H1 (cell line): ENCODE measurements around the gene METTL21A. TPM values are rescaled to one million over a fixed set of nuclear protein-coding genes. Genes with fewer than 3 reads are reported as not detected.

Experiments used
- CBX5 ChIP-seq: fragments of 300-800, 300-1000 bp; sonication (generic); IDR thresholded peaks from 2 replicates; pipeline ENCODE4 v1.7.1; 2016; ENCODE audit warnings: antibody characterized with exemption, low read length, low read depth
- CTCF ChIP-seq, 3 experiments: IDR thresholded peaks; 1 replicate in 2 of 3; 2 replicates in 1 of 3; pipeline versions ENCODE4 v1.5.1 to v1.6.1; 2011; ENCODE audit warnings: low read length in 3 of 3, mild to moderate bottlenecking in 3 of 3, inconsistent platforms in 2 of 3, low read depth in 1 of 3, moderate library complexity in 1 of 3; ENCODE audit not compliant: insufficient read depth in 1 of 3; ENCODE audit errors: control extremely low read depth in 1 of 3
- E2F6 ChIP-seq: IDR thresholded peaks from 2 replicates; pipeline ENCODE4 v1.6.1; 2012; ENCODE audit warnings: inconsistent platforms
- EZH2 ChIP-seq: fragments of 200-600 bp; sonication (generic); IDR thresholded peaks from 2 replicates; pipeline ENCODE4 v1.7.1; 2012; ENCODE audit warnings: low read depth, mild to moderate bottlenecking, moderate library complexity, low read length, inconsistent platforms; ENCODE audit not compliant: severe bottlenecking
- GTF2F1 ChIP-seq: IDR thresholded peaks from 2 replicates; pipeline ENCODE4 v1.6.1; 2012; ENCODE audit warnings: low read depth, low read length, improper control_type of control experiment, borderline replicate concordance
- HDAC2 ChIP-seq, 2 experiments: fragments of 300-600 bp in 1 of 2; sonication (generic) in 1 of 2; IDR thresholded peaks; 2 replicates each; pipeline ENCODE4 v1.6.1; 2011 to 2012; ENCODE audit warnings: low read depth in 2 of 2, low read length in 2 of 2, mild to moderate bottlenecking in 2 of 2, moderate library complexity in 2 of 2, borderline replicate concordance in 1 of 2, inconsistent platforms in 1 of 2
- KDM1A ChIP-seq: fragments of 200-600, 300-600 bp; sonication (generic); IDR thresholded peaks from 2 replicates; pipeline ENCODE4 v1.7.1; 2016; ENCODE audit warnings: mild to moderate bottlenecking, low read length, borderline replicate concordance
- KDM4A ChIP-seq: IDR thresholded peaks from one replicate; pipeline ENCODE4 v1.7.1; 2012; ENCODE audit warnings: low read depth, mild to moderate bottlenecking, moderate library complexity, low read length, inconsistent platforms; ENCODE audit not compliant: severe bottlenecking
- NRF1 ChIP-seq: IDR thresholded peaks from 2 replicates; pipeline ENCODE4 v1.6.1; 2011; ENCODE audit warnings: mild to moderate bottlenecking, low read depth, low read length, improper control_type of control experiment
- SIN3A ChIP-seq, 2 experiments: IDR thresholded peaks in 1 of 2; conservative IDR thresholded peaks in 1 of 2; 2 replicates each; pipeline ENCODE4 v1.6.1; 2011 to 2012; ENCODE audit warnings: low read length in 2 of 2, improper control_type of control experiment in 1 of 2, low read depth in 1 of 2, mild to moderate bottlenecking in 1 of 2
- SIX5 ChIP-seq: IDR thresholded peaks from 2 replicates; pipeline ENCODE4 v1.6.1; 2011; ENCODE audit warnings: mild to moderate bottlenecking, low read depth, low read length
- SRF ChIP-seq: IDR thresholded peaks from 2 replicates; pipeline ENCODE4 v1.6.1; 2011; ENCODE audit warnings: mild to moderate bottlenecking, low read depth, low read length, moderate library complexity
- TAF1 ChIP-seq: IDR thresholded peaks from 2 replicates; pipeline ENCODE4 v1.6.1; 2011; ENCODE audit warnings: mild to moderate bottlenecking, low read depth, low read length
- TAF7 ChIP-seq: optimal IDR thresholded peaks from 2 replicates; pipeline ENCODE3; 2011; ENCODE audit warnings: low read depth, mild to moderate bottlenecking, inconsistent platforms, low read length, moderate library complexity, borderline replicate concordance
- TEAD4 ChIP-seq: IDR thresholded peaks from 2 replicates; pipeline ENCODE4 v1.6.1; 2012; ENCODE audit warnings: low read depth, low read length, inconsistent platforms, mixed read lengths
- ZNF274 ChIP-seq: IDR thresholded peaks from 2 replicates; pipeline ENCODE4 v1.7.0; 2012; ENCODE audit warnings: low read length, borderline replicate concordance; ENCODE audit errors: extremely low read depth
- polyA plus RNA-seq, 7 experiments: library from polyadenylated mRNA; depleted of rRNA in 3 of 7; stranded (reverse) in 5 of 7; unstranded in 2 of 7; fragments of >200 nt in 5 of 7; fragments of 200-250 nt in 2 of 7; gene quantifications; 1 replicate in 5 of 7; 2 replicates in 1 of 7; 4 replicates in 1 of 7; pipeline versions ENCODE4 v1.2.1 to v1.2.3, GENCODE V29; 2011 to 2013; ENCODE audit warnings: missing spikeins in 2 of 7, mixed read lengths in 2 of 7
- total RNA-seq: library from RNA; stranded (reverse); fragmentation: NEBNext Ultra II Directional; extraction: Animal tissue kit (Norgen Biotek cat#: 25700); gene quantifications from 2 replicates; pipeline ENCODE4 v1.2.1, GENCODE V29; 2021

The METTL21A gene
- total and polyA plus RNA-seq, 2 of the 8 experiments (the other 6 are each of a cell fraction or from before 2014, with no cell fraction given) = 36.2 to 55.0 TPM

- TF ChIP-seq E2F6 (no peak; the same call in 1 of the 2 replicates), EZH2 (no peak), TEAD4 (no peak), NRF1 (no peak), TAF1 (peak; percentile 47; the same call in 1 of the 2 replicates), TAF7 (peak; percentile 50), SRF (no peak), SIX5 (no peak), HDAC2 (IDR thresholded peaks at IDR 0.05; ENCODE audit: borderline replicate concordance in 1 of 2, low read depth in 2 of 2, low read length in 2 of 2) (0 out of 4 replicates have a peak, but pooled peaks of 1 of the 2 experiments have one; percentile 20), GTF2F1 (no peak), CBX5 (no peak), SIN3A (conservative IDR thresholded peaks at IDR 0.05 in 1 of 2, IDR thresholded peaks at IDR 0.05 in 1 of 2; ENCODE audit: low read depth in 1 of 2, low read length in 2 of 2) (peak; percentile 22 to 70; a peak in 3 of 4 replicates), KDM1A (0 out of 2 replicates have a peak, but pooled peaks have one; percentile 6), ZNF274 (no peak), KDM4A (peak; percentile 91), CTCF (IDR thresholded peaks at IDR 0.05; ENCODE audit: control extremely low read depth in 1 of 3, insufficient read depth in 1 of 3, low read depth in 1 of 3, low read length in 3 of 3) (peak; percentile 37 to 45 (median 37); a peak in 3 of 4 replicates)
Observed at GRCh38 chr2:207625014-207625907, at the start of gene METTL21A (continued).
